Astrocyte (in vitro differentiated cells and primary cell): Measurements from ENCODE around the gene CHMP1A. TPM values are rescaled to one million over a fixed set of nuclear protein-coding genes. Genes with fewer than 3 reads are reported as not detected.

Experiments used
- DNase-seq: peaks from one replicate; pipeline ENCODE4 v3.0.0-alpha.2; 2010; ENCODE audit warnings: low read depth
- FAIRE-seq: peaks from 2 replicates; lab custom pipeline; 2011; peaks lifted over from hg19 to GRCh38; lab: Jason Lieb, UNC
- H2AFZ ChIP-seq: 2 replicates; pipeline ENCODE4 v1.6.0; 2012; ENCODE audit warnings: low read depth, low read length, inconsistent platforms
- H3K27ac ChIP-seq: 2 replicates; pipeline ENCODE4 v1.5.1; 2011; ENCODE audit warnings: low read depth, low read length, inconsistent platforms
- H3K27me3 ChIP-seq: 2 replicates; pipeline ENCODE4 v1.6.0; 2011; ENCODE audit warnings: low read length, inconsistent platforms; ENCODE audit not compliant: insufficient read depth
- H3K36me3 ChIP-seq: 2 replicates; pipeline ENCODE4 v1.5.1; 2011; ENCODE audit warnings: low read length, inconsistent platforms; ENCODE audit not compliant: insufficient read depth
- H3K4me1 ChIP-seq: 2 replicates; pipeline ENCODE4 v1.5.1; 2011; ENCODE audit warnings: low read length, inconsistent platforms; ENCODE audit not compliant: insufficient read depth
- H3K4me2 ChIP-seq: 2 replicates; pipeline ENCODE4 v1.6.0; 2012; ENCODE audit warnings: low read length, inconsistent platforms
- H3K4me3 ChIP-seq: 2 replicates; pipeline ENCODE4 v1.5.1; 2011; ENCODE audit warnings: low read depth, mild to moderate bottlenecking, low read length, inconsistent platforms; ENCODE audit not compliant: insufficient read depth
- H3K79me2 ChIP-seq: 2 replicates; pipeline ENCODE4 v1.6.0; 2012; ENCODE audit warnings: mild to moderate bottlenecking, low read length, inconsistent platforms; ENCODE audit not compliant: insufficient read depth
- H3K9ac ChIP-seq: 2 replicates; pipeline ENCODE4 v1.6.0; 2012; ENCODE audit warnings: mild to moderate bottlenecking, low read length, inconsistent platforms
- H3K9me3 ChIP-seq: 2 replicates; pipeline ENCODE4 v1.5.1; 2012; ENCODE audit warnings: low read depth, mild to moderate bottlenecking, low read length, inconsistent platforms; ENCODE audit not compliant: insufficient read depth
- H4K20me1 ChIP-seq: 2 replicates; pipeline ENCODE4 v1.6.0; 2012; ENCODE audit warnings: low read length, inconsistent platforms; ENCODE audit not compliant: insufficient read depth
- H3K27ac Mint-ChIP-seq: one replicate; pipeline ENCODE4 v1.8.0; 2021; ENCODE audit warnings: mild to moderate bottlenecking, mixed read lengths; ENCODE audit not compliant: unreplicated experiment
- H3K27me3 Mint-ChIP-seq: one replicate; pipeline ENCODE4 v1.8.0; 2021; ENCODE audit warnings: low read depth, mixed read lengths; ENCODE audit not compliant: unreplicated experiment
- H3K36me3 Mint-ChIP-seq: one replicate; pipeline ENCODE4 v1.8.0; 2021; ENCODE audit warnings: low read depth, mixed read lengths; ENCODE audit not compliant: unreplicated experiment
- H3K4me1 Mint-ChIP-seq: one replicate; pipeline ENCODE4 v1.8.0; 2021; ENCODE audit warnings: low read depth, mixed read lengths; ENCODE audit not compliant: unreplicated experiment
- H3K4me3 Mint-ChIP-seq: one replicate; pipeline ENCODE4 v1.8.0; 2021; ENCODE audit warnings: mild to moderate bottlenecking, moderate library complexity, mixed read lengths; ENCODE audit not compliant: unreplicated experiment
- H3K9me3 Mint-ChIP-seq: one replicate; pipeline ENCODE4 v1.8.0; 2021; ENCODE audit warnings: mild to moderate bottlenecking, mixed read lengths; ENCODE audit not compliant: unreplicated experiment
- CTCF ChIP-seq: IDR thresholded peaks from 2 replicates; pipeline ENCODE4 v1.5.1; 2011; ENCODE audit warnings: low read depth, mild to moderate bottlenecking, inconsistent platforms, low read length, moderate library complexity; ENCODE audit not compliant: insufficient read depth
- EZH2 ChIP-seq: IDR thresholded peaks from 2 replicates; pipeline ENCODE4 v1.6.1; 2012; ENCODE audit warnings: mild to moderate bottlenecking, low read length, inconsistent platforms; ENCODE audit not compliant: insufficient read depth
- total RNA-seq: library from RNA; stranded (reverse); gene quantifications from 2 replicates; pipeline ENCODE4 v1.2.1, GENCODE V29; 2021

Gene CHMP1A
- total RNA-seq, 1 donor from 2014 or later = 85.7 TPM

- Mint-ChIP-seq H3K9me3 (no peaks in the 10 kb centered on the region), H3K4me1 (peaks cover 4% of the 10 kb centered on the region), H3K4me3 (no peak within 1 kb of the TSS), H3K27me3 (peaks cover 9% of the 10 kb centered on the region), H3K36me3 (no peaks in the 10 kb centered on the region), H3K27ac (peak within 1 kb of the TSS; percentile 58)
- H3K27me3 ChIP-seq = no peaks in the 10 kb centered on the region
- H4K20me1 ChIP-seq = no peaks in the 10 kb centered on the region
- H3K9ac ChIP-seq = no peak within 1 kb of the TSS
- H3K4me3 ChIP-seq = no peak within 1 kb of the TSS
- no peak within 1 kb of the TSS for H3K4me2 ChIP-seq
- H3K36me3 ChIP-seq = no peaks in the 10 kb centered on the region
- DNase-seq (no peak), FAIRE-seq (no peak)
- H2AFZ ChIP-seq = no peak within 1 kb of the TSS
- H3K4me1 ChIP-seq = peaks cover 6% of the 10 kb centered on the region
- H3K9me3 ChIP-seq = no peaks in the 10 kb centered on the region
- H3K27ac ChIP-seq = no peak within 1 kb of the TSS
- TF ChIP-seq EZH2 (no peak), CTCF (no peak)
- H3K79me2 ChIP-seq = no peaks in the 10 kb centered on the region
Observed at GRCh38 chr16:89613231-89613953, 44.1 kb downstream of the CHMP1A start, which contains the start of gene DPEP1. Gene DPEP1, plus strand, starts transcription at chr16:89613642. Its CDS starts 16,769 bp downstream, at chr16:89630411.

- Histone ChIP-seq H3K4me1 (peaks cover 7% of the 10 kb centered on the region), H3K4me3 (no peak overlapping the region), H3K36me3 (no peaks in the 10 kb centered on the region), H4K20me1 (no peaks in the 10 kb centered on the region), H3K4me2 (no peak overlapping the region), H3K27ac (no peak overlapping the region), H2AFZ (no peak overlapping the region), H3K27me3 (no peaks in the 10 kb centered on the region), H3K9ac (no peak overlapping the region), H3K79me2 (no peaks in the 10 kb centered on the region), H3K9me3 (no peaks in the 10 kb centered on the region)
- Mint-ChIP-seq H3K27ac (no peak overlapping the region), H3K36me3 (no peaks in the 10 kb centered on the region), H3K9me3 (no peaks in the 10 kb centered on the region), H3K4me1 (peaks cover 4% of the 10 kb centered on the region), H3K27me3 (peaks cover 17% of the 10 kb centered on the region), H3K4me3 (no peak overlapping the region)
- TF ChIP-seq EZH2 (no peak), CTCF (no peak)
- no peak for FAIRE-seq
- no peak for DNase-seq
Observed at GRCh38 chr16:89612415-89613166, 44.9 kb downstream of the CHMP1A start.
